CD4-positive, alpha-beta T cell treated with Interleukin-10 for 1 hour (primary cell): Measurements from ENCODE around the gene MED12L.

Experiments used
- DNase-seq: peaks from one replicate; pipeline ENCODE4 v3.0.0-alpha.2; 2020

The MED12L gene

DNA sequence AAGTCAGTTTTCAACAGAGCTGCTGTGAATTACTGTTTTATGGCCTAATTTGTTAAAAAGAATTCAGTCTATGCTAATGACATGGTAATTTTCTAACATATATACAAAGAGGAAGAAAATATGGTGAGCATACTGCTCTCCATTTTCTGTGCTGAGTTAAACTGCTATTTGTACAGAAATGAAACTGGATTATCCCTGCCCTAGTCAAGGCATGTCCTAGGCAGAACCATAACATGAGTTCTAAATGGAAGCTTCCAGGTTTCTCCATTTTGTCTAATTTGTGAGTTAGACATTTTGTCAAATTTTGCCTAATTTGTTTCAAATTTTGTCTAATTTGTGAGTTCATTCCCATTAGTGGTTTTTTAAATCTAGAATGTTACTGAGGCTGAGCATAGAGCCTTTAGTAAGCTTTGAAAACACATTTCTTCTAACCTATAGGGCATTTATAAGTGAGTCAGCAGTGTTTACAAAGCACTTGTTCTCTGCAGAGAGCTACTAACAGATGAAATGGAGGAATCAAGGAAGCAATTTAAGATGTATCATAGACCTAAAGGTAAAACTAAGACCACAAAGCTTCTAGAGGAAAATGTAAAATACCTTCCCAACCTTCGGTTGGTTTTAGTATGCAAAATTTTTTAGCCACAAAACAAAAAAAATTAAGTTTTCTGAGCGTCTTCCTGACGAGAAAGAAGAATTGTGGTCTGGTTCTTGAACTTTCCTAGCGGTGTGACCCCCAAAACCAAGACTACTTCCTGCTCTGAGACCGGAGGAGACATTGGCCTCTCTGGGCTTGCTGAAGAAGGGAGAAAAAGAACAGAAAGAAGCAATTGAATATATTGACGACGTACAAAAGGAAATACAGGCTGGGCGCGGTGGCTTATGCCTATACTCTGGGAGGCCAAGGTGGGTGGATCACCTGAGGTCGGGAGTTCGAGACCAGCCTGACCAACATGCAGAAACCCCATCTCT is 183.1 kb downstream of the MED12L start:
- peak; percentile 41 for DNase-seq

DNA sequence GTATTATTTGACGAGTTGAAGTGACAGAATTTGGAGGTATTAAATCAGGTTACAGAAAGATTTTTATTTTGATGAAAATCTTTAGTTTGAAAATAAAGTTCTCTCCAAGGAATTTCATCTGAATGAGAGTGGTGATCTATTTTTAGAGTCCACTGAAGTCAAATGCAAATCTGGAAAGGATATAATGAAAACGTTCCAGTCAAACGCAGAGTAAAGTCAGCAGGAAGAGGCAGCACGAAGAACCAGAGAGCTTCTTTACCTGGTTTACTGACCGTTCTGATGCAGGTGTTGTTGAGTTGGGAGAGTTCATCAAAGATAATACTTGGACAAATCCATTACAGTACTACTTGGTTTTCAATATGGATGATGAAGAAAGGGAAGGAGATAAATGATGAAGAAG is 184.2 kb downstream of the MED12L start:
- DNase-seq: no peak

DNA sequence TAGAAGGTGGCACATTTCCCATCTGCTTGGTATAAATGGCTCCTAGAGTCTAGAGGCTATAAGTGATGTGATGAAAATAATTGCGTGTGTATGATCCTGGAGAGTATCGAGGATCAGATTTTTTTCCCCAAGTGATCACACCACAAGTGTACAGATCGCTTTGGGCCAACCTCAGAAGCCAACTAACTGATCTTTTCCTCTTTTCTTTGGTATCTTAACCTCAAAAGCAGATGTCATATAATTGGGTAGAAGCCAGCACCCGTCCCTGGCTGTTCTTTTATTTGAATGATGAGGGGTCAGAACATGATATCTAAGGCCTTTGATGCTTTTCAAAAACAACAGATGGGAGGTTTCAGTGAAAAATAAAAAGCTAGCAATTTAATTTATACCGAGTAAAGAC is 189.6 kb downstream of the MED12L start:
- no peak for DNase-seq

DNA sequence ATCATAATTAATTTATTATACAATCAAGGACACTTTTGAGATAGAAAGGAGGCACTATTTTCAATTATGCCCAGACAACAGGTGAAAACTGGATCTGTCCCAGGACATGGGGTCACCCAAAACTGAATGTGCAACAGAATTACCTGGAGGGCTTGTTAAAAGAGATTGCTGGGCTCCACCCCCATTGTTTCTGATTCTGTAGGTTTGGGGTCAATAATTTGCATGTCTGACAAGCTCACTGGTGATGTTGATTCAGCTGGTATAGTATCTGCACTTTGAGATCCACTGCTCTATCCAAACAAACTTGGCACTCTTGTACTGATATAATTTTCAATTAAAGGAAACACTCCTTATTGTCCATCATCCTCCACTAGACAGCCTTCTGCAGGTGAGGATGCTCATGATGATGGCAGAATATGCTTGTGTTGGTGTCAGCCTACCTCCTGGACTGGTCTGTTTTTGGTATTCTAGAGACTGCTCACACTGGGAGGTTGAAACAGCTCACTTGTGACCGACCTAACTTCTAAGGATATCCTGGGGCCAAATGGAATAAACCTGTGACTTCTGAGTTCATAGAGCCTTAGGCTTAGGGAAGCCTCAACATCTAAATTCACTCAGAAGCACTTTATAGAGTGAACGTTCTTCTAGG is 190.7 kb downstream of the MED12L start:
- DNase-seq: no peak

DNA sequence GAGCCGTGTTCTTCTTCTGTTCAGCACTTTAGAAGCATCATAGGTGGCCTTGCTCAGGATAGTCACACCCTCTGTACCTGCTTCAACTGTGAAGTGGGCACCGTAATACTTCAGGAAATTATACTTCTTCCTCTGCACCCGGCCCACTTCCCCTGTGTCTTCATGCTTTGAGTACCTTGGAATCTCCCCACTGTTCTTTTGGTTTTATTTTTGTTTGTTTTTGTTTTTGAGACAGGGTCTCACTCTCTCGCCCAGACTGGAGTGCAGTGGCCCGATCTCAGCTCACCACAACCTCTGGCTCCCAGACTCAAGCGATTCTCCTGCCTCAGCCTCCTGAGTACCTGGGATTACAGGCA is 191.2 kb downstream of the MED12L start:
- DNase-seq: peak; percentile 63

DNA sequence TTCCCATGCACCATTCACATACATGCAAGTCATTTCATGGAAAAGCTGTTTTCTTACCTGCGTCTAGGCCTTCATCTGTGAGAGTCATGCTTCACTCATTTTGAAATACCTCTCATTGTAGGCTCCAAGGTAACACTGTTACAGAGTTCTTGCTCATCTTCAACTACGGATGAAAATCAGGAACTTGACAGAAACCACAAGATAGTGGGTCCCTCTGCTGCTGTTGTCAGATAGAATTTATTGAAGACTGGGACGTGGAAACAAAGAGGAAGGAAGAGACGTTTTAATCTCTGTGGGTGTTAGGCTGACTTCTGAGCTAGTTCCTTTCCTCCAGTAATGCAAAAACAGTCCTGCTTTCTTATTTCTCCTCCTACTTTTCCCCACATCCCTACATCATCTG is 192.8 kb downstream of the MED12L start, which contains the start of gene P2RY14:
TSS of gene P2RY14 (minus strand) at position 313 of the 400 bp plus-strand sequence. CDS start 64,226 bp downstream, outside the sequence.
- DNase-seq: peak; percentile 19

DNA sequence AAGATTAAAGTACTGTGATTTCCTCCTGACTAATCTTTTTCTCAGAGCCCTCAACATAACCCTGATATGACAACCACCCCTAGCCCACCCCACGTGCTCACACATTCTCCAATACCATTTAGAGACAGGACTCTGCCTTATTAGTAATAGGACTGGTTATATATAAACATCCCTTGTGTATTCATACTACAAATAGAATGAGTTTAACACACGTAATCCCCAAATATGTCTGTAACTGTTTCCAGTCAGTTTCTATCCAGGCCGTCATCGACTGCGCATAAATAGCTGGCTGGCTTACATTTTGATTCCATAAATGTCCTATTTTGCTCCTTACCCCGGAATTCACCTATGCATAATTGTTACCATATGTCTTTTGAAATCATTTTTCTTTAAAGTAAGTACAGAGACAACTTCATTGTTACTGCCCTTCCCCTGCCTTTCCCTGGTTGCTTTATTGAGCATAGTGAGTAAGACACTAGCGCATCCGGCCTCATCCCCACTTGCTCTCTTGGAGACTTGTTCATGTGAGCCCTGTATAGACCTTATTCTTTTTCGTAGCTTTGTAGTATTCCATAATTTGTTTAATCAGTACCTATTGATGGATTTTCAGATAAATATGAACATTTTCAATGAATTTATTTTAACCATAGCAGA is 196.3 kb downstream of the MED12L start:
- no peak for DNase-seq

DNA sequence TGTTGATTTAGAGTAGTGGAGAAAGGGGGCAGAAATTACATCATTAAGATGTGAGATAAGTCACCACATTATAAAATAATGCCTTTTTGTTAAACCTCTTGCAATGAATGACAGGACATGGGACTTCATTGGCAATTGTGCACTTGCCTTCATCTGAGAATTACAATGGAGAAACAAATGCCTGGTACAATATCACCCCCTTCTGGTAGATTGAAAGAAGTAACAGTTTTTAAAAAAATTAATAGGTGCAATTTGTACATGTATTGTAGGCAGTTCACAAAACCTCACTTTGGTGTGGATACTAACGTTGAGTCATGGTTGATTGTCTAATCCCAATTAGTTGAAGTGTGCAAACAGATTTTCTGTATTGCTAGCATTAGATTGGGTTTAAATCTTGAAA is 197.5 kb downstream of the MED12L start:
- peak; percentile 73 for DNase-seq

DNA sequence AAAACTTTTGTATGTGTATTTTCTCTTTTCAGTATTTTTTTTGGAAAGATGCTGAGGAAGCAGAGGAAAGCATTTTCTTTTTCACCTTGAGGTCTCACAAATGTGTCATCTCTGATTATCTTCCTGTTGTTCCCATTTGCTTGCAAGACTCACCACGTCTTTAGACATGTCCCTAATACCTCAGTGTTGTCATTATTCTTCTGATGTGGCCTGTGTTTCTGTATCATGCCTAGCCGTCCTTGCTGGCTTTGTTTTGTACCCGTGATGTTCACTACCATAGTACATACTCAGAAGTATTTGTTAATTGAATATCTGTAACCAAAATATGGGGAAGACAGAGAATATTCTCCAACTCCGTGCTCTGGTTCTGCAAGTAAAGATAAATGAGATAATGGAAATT is 197.9 kb downstream of the MED12L start:
- no peak for DNase-seq

DNA sequence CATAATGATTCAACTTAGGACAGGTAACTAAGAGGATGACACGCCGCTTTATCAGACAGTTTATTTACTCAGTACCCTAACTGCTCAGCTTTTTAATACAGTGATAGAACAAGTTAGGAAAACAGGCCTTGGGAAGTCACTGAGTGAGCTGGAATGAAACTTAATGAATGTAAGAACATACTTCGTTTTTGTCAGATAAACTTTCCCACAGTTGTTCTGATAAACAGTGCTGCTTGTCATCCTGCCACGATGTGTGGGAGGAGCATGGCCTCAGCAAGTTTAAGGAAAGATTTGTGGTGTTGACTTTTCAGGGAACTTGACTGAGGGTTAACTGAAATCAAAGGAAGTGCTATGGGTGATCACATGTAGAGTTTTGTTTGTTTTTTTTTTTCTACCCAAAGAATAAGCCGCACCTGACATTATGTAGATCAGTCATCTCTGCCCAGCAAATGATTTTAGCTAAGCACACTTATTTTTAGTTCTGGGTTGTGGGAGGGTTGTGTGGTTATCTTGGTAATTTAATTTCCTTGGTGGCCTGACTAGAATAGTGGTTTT is 198.5 kb downstream of the MED12L start:
- no peak for DNase-seq

DNA sequence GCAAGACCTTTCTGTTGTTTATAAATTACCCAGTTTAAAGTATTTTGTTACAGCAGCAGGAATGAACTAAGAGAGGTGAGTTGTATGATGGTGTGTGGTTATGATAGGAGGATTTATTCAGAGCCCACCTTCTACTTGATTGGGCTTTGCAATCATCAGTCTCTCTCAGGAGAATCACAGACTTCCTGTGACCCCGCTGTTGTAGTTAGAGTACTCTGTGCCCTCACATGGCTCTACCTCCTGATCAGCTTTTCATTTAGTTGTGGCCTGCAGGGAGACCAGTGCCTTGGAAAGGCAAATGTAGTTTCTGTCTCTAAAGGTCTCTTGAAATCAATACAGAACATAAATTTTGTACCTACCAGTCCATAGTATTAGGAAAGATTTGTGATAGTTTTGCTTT is 200.5 kb downstream of the MED12L start:
- no peak for DNase-seq

DNA sequence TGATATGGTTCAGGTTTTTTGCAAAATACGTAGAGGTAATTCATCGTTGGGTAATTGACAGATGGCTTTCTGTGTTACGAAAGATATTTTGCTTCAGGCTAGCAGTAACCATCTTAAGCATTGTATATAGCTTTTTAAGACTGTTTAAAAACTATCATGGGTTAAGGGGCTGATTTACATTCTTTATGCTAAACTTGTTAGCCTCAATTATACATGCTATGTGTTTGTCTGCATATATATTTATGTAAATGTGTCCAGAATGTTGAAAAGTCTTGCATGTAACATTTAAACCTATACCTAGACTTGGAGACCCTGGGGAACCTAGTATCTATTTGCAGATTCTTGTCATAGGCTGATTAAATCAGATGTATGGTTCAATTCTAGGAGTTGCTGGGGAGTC is 204.0 kb downstream of the MED12L start:
- no peak for DNase-seq

DNA sequence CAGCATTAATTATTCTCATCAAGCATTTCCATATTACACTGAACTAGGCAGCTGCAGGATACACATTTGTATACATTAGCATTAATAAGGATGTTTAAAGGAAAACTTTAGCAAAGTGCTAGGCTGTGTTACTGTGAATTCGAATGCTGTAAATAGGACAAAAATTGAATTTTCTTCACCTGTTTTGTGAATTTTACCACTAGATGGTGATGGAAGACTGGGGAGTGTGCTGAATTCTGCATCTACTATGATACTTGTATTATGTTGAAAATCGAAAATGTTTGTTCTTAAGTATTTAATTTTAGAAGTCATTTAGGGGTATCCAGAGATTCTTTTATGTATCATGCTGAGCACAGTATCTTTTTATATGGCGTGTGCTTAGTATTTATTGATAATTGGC is 205.2 kb downstream of the MED12L start:
- DNase-seq: no peak

DNA sequence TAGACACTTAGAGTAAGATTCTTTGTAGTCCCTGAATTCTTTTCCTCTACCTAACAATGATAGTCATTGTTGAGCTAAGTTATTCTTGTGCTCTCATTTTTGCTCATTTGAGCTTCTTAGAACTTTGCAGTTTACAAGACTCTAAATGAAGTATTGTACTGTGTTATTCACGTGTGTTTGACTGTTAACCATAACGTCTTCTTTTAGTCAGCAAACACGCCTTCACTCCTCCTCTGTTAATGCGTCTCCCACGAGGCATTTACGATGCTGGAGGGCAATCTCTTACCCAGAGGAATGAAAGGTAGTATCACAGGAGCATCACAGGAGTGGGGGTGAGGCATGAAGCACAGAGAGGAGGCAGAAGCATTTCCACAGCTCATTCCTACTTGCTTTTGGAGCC is 207.7 kb downstream of the MED12L start:
- DNase-seq: no peak

DNA sequence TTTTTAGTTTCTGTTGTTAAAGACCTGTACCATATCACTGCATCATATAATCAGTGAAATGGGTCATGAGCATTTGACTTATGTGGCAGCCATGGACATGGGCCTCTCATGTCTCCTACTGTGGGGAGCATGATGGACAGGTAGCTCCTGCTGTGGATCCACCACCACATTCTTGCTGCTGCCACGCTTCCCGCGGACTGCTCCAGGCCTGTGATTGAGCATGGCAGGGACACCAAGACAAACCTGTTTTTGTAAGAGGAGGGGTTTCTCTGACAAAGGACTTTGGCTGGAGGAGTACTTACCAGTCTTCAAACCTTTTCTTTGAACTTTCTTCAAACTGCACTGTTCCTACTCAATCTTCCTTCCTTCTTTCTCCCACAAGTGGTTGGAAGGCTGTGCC is 210.8 kb downstream of the MED12L start:
- DNase-seq: no peak

DNA sequence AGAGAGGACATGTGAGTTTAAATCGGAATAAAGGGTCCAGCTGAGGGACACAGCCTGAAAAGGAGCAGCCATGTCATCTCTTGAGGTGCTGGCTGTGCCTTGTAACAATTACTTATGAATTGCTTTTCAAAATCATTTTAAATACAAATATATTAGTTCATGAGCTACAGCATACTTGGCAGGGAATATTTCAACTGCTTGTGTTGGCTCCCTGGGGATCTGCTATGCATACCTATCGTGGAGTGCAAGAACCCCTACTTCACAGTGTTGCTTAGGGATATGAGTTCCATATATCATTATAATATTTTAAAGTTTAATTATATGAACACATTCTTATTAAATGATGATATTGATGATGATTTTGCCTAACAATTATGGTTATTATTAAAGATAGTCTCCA is 212.0 kb downstream of the MED12L start:
- DNase-seq: no peak

DNA sequence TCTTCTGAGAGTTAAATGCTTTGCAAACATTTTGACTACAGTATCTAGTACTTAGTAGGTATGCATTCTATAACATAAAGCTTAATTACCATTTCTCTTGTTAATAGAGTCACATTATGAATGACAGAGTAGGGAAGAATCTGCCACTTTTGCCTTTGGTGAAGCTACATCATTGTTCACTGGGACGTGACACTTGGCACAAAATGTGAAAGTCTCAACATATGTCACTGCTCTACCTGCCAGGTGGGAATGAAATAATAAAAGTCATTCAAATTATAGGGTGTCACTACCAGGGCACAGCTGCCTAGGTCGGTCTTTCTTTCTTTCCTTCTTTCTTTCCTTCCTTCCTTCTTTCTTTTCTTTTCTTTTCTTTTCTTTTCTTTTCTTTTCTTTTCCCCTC is 213.5 kb downstream of the MED12L start:
- no peak for DNase-seq

DNA sequence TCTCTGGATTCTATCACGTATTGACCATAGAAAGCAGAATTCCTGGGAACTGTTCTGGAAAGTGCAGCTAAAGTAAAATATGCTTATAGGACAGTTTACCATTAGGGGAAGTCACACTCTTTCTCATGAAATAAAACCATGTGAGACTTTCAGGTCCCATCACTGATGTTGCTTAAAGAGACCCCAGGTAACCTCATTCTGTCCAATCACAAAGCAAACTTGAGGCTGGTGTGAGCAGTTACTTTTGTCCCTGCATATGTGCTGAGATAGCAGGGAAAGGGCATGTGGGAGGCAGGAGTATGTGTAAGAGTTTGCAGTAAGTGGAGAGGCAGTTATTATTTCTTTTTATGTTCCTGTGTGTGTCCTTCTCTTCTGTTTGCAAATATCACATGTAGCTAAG is 215.1 kb downstream of the MED12L start:
- no peak for DNase-seq

DNA sequence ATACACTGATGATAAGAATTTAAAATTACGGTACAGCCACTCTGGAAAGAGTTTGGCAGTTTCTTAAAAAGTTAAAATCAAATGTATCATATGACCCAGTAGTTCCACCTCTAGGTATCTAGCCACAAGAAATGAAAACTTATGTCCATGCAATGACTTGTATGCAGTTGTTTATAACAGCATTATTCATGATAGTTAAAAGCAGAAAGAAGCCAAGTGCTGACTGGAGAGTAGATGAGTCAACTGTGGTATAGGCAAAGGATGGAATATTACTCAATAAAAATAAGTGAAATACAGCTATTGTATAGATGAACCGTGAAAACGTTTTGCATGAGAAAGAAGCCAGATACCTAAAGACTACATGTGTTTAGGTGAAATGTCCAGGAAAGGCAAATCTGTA is 216.3 kb downstream of the MED12L start:
- no peak for DNase-seq

DNA sequence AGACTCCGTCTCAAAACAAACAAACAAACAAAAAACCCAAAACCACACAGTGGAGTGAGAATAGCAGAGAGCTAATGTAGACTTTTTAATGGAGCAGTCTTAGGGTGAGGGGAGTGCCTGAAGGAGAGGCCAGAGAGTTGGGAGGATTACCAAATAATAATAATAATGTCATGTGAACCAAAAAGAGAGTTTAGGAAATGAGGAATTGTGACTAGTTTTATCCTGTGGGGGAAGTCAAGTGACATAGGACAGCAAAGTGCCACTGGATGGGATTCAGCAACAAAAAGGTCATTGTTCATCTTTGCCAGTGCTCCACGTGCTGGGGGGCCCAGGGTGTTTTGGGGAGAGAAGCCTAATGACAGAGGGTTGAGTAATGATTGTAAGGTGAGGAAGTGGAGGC is 218.3 kb downstream of the MED12L start:
- DNase-seq: no peak

DNA sequence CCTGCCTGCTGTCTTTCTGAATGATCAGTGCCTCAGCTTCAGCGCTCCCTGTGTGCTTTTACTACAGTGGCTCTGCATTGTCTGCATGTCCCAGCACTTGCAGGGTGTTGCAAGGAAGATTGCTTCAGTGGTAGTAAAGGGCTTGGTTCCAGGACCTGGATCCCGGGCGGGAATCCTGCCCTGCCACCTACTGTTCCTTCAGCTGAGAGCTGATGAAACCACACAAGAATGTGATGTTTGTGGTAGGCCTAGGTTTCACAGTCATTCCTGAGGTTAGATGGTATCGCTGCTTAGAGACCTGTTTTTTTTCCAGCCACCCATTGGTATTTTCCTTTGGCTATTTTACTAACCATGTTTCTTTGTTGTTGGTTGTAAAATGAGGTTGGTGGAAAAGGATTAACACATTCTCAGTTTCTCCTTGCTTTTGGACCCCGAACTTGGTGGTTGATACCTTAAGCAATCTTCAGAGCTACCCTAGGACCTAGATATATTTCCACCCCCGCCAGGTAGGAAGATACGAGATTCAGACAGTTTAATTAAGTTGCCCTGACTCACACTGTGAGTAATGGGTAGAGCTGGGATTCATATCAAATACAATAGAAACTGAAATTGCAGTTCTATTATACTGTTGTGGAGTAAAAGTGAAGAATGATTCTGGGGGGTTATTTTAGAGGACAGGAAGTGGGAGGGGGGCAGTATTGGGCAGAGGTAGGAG is 219.8 kb downstream of the MED12L start:
- DNase-seq: no peak

DNA sequence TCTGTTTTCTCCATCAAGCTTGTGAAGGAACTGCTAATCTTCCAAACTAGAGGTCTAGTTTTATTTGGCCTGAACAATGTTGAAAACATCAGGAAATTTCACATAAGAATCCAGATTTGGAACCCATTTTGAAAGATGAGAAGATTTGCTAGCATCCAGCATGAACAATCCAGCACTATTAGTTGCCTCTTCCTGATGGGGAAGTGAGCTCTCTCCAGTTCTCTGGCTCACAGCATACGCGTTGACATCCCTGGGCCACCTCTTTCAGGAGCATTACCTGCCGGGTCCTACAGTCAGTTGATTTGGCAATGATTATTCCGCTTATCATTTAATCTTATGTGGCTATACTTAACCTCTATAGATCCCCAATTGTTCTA is 220.3 kb downstream of the MED12L start:
- no peak for DNase-seq
